CD4-positive, alpha-beta T cell treated with Interleukin-12 subunit alpha and Interleukin-12 subunit beta, for 1 hour (primary cell): Measurements from ENCODE around the gene RMC1.
"Not testable (repeated sequence)": the region's sequence is repeated elsewhere in the genome, so short reads cannot be mapped to it uniquely, and the experiment has no call there.

Experiments
- DNase-seq: peaks from one replicate; pipeline ENCODE4 v3.0.0-alpha.2; 2020

The RMC1 gene

DNA sequence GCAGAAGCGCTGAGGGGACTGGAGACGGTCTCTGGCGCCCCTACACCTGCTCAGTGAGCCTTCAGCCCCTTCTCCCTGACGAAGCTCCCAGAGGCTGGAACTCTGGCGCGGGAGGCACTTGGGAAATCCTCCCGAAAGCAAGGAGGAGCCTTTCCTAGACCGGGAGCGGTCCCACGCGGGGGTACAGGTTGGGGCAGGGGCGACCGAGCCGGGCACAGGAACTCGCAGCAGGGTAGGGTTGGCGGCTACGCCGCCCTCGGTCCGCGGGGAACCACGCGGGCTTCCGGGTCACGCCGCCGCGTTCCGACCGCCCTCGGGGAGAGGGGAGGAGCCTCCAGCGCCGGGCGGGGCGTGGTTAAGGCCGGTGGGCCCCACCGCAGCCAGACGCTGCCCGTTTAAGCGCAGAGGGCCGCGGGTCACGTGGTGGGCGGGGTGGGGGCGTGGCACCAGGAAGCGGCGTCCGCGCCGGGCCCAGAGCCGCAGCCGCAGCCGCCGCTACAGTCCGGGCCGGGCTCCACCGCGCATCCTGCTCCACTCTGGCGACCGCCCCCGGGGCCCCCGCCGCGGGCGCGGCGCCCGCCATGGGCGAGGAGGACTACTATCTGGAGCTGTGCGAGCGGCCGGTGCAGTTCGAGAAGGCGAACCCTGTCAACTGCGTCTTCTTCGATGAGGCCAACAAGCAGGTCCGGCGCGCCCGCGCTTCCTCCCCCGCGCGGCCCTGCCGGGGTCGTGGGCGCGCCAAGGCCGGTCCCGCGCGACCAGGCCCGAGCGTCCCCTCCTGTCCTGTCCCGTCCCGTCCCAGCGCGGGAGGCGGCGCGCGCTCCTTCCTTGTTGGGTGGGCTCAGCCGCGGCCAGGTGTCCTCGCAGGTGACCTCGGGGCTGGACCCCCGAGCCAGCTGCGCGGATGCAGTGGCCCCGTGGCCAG, at the start of gene RMC1:
RMC1 (plus strand) TSS at position 474 of the 925 bp plus-strand sequence; CDS start at position 582, 108 bp downstream.
- peak; percentile 97 for DNase-seq

DNA sequence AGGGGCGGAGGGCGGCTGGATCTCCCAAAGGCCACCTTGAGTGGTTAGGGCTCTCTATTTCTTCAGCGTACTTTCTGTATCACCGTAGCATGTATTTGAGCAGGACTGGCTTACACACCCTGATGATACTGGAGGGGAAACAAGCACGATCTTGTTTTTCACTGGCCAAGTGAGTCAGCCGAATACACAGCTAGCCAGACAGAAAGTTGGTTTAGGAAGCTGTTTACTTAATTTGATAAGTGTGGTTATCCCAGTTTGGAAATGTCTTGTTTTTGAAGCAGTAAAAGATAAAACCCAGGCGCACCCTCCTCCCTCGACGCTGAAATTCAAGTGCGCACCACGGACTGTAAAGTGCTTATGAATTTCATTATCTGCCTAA, 49.6 kb upstream of the RMC1 start:
- DNase-seq: no peak

DNA sequence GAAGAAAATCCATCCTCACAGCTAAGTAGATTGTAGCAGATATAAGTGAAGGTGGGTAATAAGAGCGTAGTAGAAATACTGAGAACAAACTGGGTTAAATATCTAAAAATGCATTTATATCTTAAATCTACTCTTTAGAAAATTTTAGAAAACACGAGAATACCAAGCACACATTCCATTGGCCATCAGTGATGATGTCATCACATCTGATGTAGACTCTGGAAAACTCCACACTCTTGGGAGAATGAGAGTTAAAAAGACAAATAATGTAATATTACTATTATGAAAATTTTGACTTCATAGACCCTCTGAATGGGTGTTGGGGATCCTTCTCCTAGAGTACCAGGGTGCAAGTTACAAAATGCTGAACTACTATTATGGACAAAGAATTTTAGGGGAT, 46.5 kb upstream of the RMC1 start:
- no peak for DNase-seq

DNA sequence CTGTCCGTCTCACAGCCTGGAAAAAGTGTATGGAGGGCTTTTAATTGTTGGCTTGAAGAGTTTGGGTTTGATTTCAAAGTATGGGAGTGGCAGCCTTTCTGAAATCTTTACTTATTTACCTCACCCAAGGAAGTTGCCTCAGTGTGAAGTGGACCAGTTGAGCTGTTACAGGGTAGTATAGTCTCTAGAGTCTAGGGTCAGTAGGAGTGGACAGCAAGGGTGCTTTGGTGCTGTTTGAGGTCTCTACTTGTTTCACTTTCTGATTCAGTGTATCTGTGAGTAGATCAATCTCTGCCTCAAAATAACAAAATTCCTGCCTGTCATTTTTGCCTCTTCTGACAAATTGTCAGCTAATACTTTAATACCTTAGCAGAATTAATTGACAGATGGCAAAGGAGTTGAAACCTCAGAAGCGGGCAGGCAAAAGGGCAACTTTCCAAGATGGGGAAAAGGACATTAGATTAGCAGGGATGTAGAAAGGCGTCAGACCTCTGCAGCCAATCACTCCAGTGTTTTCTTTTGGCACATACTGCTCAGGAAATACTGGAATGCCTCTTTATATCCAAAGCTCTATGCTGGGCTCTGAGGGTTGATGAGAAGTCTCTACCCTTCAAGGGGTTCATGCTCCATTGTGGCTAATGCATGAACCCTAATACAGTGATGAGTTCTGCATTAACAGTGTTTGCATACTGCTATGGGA, 44.3 kb upstream of the RMC1 start:
- DNase-seq: no peak

DNA sequence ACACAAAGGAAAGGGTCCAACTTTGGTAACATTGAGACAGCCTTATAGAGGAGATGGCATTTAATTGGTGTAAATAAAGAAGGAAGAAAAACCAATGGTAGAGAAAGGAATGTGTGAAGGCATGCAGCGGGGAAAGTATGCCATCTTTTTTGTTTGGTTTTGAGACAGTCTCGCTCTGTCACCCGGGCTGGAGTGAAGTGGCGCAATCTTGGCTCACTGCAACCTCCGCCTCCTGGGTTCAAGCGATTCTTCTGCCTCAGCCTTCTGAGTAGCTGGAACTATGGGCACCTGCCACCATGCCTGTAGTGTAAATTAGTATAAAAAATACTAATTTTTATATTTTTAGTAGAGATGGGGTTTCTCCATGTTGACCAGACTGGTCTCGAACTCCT, 43.8 kb upstream of the RMC1 start:
- DNase-seq: no peak

DNA sequence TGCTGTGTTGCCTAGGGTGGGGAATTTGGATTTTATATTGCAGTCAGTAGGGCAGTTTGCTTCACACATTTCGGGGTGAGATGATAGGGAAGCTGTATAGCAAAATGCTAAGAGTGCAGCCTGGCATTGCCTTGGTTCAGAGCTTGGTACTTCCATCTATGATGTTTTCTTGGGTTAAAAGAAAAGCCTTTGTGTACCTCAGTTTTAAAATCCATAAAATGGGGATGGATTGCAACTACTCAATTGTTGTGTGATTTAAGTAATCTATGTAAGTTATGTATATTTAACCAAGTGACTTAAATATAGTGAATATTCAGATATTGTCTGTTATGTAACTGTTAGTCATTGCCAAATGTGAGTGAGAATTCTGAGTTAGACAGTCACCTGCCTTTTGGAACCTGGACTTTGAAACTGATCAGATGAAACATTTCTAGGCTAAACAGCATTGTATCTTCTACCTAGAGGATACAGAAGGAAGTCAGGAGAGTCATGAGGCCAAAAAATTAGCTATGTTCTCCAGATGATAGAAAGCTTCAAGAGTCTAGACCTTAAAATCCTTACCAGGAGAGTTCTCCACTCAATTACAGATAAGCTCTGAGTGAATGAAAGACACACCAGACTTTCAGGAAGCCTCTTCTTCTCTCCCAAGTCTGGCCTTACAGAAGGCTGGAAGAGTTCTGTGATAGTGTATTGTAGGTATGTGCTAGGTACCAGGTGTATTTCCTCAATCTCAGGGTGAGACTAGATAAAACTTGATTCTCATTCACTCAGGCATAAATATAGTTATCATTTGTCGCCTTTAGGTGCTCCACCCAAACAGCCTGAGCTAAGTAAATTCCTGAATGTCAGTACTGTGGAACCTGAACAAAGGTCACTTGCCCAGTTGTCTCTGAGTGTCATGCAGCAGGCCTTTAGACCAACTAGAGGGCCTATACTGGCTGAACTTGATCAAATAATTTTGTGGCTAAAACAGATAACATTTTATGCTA, 42.7 kb upstream of the RMC1 start:
- no peak for DNase-seq

DNA sequence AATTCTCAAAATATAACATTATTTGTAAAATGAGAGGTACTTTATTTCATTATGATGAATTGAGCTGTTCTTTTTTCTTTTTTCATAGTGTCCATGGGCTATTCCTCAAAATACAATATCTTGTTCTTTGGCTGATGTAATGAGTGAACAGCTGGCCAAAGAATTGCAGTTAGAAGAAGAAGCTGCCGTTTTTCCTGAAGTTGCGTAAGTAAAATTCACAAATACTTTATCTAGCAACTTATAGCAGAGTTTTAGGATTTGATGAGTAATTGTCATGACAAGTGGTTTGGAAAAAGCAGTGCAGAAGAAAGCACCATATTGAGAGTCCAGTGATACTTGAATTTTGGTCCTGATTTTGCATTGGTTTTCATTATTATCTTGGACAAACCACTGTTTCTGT, 40.4 kb upstream of the RMC1 start:
- no peak for DNase-seq

DNA sequence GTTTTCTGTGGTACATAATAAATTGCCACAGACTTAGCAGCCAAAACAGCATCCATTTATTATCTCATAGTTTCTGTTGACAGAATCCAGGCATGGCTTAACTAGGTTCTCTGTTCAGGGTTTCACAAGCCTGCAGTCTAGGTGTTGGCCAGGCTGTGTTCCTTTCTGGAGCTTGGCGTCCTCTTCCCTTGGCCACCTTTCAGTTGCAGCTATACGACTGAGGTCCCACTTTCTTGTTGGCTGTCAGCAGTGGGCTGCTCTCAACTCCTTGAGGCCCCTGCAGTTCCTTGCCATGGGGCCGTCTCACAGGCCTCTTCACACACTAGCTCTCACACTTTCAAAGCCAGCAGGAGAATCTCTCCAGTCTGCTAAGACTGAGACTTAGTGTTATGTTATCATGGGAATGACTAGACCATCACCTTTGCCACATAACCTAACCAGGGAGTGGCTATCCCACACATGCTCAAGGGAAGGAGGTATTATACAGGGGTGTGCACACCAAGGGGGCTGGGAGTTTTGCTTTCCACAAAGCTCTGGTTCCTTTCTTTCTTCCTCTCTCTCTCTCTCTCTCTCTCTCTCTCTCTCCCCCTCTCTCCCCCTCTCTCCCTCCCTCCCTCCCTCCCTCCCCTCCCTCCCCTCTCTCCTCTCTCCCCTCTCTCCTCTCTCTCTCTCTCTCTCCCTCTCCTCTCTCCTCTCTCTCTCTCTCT, 34.4 kb upstream of the RMC1 start:
- no peak for DNase-seq

DNA sequence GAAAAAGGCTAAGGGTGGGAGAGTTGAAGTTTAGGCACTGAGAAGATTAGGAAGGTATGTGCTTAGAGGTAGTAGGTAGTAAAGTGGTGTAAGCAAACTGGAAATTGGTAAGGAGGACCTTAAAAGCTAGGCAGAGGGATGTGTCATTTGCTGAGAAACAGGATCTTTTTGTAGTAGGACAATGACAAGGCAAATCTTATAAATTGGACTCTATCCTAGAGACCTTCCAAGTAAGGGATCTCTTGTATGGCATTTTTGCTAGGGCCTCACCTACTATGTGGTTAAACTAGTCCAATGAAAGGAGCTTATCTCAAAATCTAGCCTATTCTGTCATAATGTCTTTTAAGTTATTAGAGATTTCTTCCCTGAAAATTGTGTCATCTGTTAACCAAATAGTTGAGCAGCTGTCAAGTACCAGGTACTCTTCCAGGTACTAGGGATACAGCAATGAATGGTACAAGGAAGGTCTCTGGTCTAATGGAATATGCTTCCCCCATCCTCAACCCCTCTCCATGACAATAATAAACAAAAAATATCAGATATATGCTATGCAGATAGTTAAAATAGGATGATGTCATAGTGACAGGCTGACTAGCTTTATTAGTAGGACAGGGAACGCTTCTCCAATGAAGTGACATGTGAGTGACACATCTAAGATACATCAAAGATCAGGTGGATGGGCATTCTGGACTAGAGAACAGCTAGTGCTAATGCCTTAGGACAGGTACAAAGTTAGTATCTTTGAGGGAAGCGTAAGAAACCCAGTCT, 32.5 kb upstream of the RMC1 start:
- no peak for DNase-seq

DNA sequence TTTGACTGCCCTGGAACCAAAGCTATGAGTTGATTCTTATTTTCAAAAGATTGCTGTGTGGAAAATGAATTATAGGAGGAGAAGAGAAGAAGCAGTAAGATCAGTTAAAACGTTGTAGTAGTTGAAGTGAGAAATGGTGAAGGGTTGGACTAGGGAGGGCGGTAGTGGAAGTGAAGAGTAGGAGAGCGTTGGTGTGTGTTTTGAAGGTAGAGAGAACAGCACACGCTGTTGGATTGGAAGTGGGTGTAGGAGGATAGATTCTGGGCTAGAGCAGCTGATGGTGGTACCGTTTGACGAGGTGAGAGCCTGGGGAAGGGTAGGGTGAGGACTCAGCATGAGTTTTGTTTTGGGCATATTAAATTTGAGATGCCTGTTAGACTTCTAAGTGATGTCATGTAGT, 31.8 kb upstream of the RMC1 start:
- DNase-seq: no peak

DNA sequence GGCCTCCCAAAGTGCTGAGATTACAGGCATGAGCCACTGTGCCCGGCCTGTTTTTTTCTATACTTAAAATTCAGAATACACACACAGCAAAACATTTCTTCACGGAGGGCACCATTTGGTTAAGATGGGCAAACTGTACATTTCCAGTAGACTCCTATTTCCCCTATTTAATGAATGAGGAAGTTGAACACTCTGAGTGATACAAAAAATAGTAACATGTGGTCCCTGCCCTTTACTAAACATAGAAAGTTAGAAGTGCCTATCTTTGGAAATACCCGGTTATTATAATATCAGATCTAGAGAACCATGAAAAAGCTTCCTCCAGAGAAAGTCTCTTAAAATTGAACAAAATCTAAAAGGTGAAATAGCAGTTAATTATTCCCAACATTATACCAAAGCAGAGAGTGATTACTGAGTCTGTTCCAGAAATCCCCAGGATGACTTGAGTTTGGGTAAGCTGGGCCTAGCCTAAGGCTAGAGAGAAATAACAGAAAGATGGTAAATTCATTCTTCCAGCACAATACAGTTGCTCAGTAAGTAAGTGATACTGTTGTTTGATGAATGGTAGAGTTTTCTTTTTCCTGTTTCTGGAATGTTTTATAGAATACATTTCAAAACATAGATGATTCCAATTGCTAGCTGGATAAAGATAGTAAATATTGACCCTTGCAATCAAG, 23.3 kb upstream of the RMC1 start:
- DNase-seq: no peak

DNA sequence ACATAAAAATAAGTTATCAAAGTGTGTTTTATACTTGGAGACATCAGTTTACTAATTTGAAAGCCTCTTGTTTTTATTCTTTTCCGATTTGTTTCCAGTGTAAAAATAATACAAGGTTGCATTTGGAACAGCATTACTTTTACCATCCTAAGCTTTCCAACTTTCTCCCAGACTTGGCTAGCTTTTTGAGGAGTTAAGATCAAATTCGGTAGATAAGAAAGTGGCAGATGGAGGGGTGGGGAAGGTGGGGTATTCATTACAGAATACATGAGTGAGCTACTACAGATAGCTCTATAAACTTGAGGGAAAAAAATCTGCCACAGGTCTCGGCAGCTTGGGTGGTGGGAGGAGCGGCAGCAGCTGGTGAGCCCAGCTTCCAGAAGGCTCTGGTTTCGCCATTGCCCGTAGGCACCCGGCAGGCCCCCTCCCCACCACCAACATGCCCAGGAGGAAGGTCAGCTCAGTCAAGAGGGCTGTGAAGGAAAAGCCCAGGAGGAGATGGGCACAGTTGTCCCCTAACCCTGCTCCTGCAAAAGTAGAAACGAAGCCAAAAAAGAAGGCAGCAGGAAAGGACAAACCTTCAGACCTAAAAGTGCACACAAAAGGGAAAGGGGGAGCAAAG, 18.6 kb upstream of the RMC1 start:
- no peak for DNase-seq

DNA sequence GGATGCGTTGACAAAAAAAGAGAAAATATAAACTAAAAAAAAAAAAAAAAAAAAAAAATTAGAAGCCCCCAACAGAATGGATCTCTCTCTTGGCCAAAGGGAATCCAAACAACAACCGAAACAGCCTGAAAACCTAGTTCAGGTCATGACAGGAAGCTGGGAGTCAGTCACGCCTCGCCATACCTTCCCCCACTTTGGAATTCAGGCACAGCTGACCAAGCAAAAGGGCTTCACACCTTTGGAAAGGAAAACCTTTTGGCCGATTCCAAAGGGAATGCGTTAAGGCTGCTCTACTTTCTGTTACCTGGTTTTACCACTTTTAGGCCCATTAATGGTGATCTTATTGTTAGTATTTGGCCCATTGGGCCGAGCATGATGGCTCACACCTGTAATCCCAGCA, 17.9 kb upstream of the RMC1 start:
- no peak for DNase-seq

DNA sequence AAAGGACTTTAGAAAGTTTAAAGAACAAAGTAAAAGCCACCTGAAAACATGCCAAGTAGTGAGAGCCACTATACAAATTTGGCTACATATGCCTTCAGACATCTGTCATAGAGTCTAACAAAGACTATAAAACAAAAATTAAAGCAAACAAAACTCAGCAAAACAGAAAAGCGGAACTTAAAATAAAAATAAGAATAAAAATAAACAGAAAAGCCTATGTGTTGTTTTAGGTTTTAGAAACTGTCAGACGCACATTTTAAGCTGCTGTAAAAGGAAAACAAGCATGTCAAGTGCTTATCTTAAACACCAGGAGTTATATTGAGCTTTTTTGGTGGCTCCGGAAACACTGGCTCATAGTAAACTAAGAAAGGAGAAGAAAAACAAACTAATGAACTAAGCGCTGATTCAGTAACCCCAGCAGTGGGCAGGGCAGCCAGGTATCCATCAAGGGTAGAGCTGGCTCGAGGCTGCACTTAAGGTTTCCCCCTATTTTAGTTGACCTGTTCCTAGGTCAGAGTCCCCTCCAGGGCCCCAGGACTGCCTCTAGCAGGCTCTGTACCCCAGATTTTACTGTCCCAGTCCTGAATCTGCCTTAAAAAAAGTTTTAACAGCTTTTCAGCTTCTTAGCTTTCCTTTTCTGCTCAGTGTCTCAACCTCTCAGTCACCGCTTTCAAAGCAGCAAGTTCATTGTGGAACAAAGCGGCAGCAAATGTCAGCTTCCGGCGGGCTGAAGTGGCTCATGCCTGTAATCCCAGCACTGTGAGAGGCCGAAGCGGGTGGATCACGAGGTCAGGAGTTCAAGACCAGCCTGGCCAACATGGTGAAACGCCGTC, 15.4 kb upstream of the RMC1 start:
- peak; percentile 41 for DNase-seq

DNA sequence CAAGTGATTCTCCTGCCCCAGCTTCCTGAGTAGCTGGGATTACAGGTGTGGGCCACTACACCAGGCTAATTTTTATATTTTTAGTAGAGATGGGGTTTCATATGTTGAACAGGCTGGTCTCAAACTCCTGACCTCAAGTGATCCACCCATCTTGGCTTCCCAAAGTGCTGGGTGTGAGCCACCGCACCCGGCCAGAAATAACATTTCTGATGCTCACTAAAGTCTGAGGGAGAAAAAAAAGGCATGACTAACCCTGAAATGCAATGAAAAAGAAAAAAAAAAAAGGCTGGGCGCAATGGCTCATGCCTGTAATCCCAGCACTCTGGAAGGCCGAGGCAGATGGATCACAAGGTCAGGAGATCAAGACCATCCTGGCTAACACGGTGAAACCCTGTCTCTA, 13.7 kb upstream of the RMC1 start:
- DNase-seq: not testable (repeated sequence)

DNA sequence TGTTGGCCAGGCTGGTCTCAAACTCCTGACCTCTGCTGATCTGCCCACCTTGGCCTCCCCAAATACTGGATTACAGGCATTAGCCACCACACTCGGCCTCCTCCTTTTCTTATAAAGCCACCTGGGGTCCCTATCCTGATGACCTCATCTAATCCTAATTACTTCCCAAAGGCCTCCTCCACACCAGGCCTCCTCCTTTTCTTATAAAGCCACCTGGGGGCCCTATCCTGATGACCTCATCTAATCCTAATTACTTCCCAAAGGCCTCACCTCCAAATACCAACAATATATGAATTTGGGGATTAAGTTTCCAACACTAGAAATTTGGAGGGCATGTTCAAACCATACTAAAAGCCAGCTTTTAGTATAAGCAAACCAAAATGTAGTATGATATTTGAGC, 9.7 kb upstream of the RMC1 start:
- no peak for DNase-seq

DNA sequence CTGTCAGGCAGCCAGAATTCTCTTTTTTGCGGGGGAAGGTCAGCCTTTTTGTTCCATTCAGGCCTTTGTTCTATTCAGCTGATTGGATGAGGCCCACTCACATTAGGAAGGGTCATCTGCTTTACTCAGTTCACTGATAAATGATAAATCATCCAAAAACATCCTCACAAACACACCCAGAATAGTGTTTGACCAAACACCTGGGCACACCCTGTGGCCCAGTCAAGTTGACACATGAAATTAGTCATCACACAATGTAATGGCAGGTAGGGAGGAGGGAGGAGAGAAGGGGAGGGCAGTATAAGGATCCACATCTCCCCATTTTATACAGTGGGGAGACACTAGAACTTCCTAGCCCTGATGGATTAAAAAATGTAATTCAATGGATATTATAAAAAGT, 8.3 kb upstream of the RMC1 start:
- no peak for DNase-seq

DNA sequence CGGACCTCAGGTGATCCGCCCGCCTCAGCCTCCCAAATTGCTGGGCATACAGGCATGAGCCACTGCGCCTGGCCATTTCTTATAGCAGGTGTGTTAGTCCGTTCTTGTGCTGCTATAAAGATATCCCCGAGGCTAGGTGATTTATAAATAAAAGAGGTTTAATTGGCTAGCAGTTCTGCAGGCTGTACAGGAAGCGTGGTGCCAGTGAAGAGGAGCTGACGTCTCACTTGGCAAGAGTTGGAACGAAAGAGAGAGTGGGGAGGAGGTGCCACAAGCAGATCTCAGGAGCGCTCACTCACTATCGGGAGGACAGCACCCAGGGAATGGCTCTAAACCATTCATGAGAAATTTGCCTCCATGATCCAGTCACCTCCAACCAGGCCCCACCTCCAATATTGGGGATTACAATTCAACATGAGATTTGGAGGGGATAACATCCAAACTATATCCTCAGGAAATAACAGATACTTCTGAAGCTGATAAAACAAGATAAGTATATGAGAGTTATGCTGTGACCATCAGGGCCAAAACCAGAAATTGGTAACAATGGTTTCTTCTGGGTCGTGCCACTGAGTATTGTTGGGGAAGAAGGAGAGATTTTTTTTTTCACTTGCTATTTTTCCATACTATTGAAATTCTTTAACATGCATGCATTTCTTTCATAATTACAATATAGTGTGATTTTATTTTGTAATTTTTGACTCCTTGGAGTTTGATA, 7.4 kb upstream of the RMC1 start:
- no peak for DNase-seq

DNA sequence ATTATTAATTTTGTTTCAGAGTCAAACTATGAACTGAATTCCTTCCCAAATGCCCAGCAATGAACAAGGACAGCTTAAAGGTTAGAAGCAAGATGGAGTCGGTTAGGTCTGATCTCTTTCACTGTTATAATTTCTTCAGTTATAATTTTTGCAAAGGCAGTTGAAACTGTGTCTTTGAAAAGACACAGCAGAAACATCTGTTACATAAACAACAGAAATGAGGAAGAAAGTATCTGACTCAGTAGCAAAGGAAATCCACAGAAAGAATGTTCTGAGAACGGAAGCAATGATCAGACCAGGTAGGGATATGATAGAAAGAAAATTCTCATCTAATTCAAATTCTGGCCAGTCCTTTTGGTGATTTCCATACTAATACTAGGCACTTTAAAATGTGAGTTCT, 5.2 kb upstream of the RMC1 start:
- DNase-seq: no peak
